ENCODE measurements around the gene OLFM1.
A peak's percentile ranks its signal among the peaks of the same experiment; 100 is the strongest.

Gene OLFM1

DNA sequence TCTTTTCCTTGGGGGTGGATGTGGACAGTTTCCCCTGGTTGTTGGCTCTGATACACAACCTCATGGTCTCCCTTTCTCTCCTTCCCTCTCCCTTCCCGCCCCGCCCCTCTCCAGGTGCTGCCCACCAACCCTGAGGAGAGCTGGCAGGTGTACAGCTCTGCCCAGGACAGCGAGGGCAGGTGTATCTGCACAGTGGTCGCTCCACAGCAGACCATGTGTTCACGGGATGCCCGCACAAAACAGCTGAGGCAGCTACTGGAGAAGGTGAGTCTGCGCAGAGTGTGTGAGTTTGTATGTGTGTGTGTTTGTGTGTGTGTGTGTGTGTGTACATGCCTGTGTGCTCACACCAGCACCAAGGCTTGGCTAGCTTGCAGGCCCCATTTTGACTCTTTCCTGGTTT lies 2.6 kb downstream of the OLFM1 start:
- no peak for DNase-seq (ENCODE audit: low spot score)

DNA sequence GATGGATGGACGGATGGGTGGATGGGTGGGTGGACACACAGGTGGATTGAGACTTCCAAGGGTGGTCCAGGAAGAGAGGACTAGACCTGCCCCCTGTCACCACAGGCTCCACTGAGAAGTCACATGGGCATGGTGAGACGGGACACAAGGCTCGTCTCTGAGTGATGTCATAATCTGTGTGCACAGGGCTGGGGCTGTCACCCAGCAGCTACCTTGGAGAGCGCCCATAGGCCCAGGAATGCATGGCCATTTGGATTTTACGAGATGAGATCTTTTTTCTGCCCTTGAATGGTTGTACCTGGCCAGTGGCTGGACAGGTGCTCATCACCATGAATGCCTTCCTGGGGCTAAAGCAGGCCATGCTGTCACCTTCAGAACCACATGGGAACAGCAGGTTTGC lies 3.1 kb downstream of the OLFM1 start:
- DNase-seq (ENCODE audit: low spot score): no peak

- no peak for DNase-seq (ENCODE audit: low spot score)
These were observed 4.1 kb downstream of the OLFM1 start for GRCh38 chr9:135091545-135091944.

- DNase-seq (ENCODE audit: low spot score): no peak
These were observed 5.6 kb downstream of the OLFM1 start for GRCh38 chr9:135093111-135093510.

GRCh38 chr9:135093911-135094584 lies 6.6 kb downstream of the OLFM1 start:
- no peak for DNase-seq (ENCODE audit: low spot score)

DNA sequence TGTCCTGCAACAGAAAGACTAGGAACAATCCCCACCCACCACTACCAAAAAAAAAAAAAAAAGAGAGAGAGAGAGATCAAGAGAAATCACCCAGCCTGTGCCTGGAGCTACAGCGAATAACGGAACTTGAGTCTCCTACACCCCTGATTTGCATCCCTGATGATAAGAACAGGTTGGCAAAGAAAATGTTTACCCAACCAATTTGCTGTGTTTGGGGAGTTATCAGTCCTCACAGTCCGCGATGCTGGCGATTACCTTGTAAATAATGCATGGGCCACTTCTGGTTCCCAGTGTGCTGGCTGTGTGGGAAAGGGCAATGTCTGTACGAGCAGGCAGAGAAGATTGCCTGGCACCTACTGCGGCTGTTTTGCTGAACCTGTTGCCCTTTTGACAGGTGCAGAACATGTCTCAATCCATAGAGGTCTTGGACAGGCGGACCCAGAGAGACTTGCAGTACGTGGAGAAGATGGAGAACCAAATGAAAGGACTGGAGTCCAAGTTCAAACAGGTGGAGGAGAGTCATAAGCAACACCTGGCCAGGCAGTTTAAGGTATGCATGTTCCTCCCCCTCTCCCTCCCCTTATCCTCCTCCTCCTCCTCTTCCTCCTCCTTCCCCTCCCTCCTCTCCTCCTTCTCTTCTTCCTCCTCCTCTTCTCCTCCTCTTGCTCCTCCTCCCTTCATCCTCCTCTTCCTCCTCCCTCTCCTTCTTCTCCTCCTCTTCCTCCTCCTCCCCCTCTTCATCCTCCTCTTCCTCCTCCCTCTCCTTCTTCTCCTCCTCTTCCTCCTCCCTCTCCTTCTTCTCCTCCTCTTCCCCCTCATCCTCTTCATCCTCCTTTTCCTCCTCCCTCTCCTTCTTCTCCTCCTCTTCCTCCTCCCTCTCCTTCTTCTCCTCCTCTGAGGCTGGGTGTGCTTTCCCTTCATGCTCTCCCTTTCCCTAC lies 8.3 kb downstream of the OLFM1 start:
- DNase-seq (ENCODE audit: low spot score): no peak

GRCh38 chr9:135096408-135096895 lies 9.0 kb downstream of the OLFM1 start:
- no peak for DNase-seq (ENCODE audit: low spot score)

DNA sequence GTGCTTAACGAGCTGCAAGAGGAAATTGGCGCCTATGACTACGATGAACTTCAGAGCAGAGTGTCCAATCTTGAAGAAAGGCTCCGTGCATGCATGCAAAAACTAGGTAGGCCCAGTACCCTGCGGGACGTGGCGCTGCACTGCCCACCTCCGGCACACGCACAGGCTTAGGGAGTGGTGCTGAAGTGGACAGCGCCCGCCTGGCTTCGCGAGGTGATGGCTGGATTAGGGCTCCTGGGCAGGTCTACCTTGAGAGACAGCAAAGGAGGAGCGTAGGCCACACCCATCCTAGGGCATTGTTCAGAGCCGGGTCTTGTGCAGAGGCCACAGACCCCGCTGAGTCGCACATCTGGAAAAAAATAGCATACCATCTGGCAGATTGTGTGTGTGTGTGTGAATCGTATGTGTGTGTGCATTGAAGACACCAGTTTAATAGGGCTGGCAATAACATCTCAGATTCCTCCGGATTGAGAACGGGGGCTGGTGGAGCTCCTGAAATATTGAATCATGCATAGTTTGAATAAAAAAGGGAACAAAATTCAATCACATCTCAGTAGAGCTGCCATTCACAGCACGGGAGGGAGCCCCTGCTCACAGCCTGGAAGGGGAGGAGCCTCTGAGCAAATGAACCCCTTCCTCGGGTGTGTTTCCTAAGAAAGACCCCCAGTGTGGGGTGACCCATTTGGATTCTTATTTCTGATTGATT lies 11.1 kb downstream of the OLFM1 start:
- DNase-seq (ENCODE audit: low spot score): no peak

DNA sequence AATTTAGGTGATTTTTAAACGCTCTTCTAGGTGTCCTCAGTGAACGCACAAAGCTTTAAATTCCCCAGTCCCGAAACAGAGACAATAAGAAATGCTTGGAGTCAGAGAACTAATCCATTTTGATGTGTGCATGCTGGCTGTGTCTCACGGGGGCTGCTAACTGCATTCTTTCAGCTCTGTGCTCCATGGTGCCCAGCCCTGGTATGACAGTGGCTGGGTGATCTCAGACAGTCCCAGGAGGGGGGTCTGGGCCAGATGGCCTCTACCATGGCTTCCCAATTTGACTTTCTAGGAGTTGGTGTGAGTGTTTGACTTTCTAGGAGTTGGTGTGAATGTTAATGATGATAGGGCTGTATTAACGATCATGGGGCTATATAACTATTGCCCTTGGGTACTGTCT lies 12.1 kb downstream of the OLFM1 start:
- no peak for DNase-seq (ENCODE audit: low spot score)

DNA sequence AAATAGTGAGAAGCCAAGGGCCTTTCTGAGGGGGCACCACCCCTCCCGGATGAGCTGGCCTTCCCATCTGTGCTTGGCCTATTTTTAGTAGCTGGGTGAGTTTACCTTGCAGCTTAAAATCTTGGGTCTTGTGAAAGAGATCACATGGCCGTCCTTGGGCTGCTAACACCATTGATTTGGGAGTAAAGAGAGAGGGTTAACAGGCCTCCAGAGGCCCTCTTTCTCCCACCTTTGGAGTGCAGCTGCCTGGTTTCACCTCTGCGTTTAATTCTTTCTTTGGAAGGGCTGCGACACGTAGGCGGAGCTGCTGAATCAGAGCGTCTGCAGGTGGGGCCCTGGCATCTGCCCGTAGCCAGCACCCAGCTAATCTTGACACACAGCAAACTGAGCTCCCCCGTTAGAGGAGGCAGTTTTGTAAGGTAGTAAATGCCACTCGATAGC lies 12.8 kb downstream of the OLFM1 start:
- peak; percentile 73 for DNase-seq (ENCODE audit: low spot score)

DNA sequence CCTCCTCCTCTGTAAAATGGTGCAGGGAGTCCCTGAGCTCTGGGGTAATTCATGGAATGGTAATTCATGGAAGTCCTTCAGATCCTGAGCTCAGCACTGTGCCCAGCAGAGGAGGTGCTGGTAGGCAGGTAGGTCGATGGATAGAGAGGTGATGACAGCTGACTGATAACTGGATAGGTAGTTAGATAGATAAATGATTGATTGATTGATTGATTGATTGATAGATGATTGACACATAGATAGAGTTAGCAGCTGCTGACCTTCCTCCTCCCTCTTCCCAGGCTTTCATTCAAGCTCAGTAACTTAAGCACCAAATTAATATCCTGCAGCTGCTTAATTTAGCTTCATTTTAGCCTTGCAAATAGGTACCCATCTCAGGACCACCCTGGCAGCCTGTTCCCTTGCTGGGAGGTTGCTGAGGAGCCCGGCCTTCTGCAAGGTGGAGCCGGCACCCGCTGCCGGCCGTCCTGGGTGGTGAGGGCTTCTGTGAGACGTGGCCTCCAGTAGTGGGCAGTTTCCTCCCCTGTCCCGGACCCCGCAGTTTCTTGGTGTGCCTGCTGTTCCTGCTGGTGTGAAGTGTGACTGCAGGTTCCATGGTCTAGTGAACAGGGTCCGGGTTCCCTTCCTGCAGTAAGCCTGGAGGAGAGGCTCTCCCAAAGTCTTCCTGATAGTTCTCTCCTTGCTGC lies 13.4 kb downstream of the OLFM1 start:
- DNase-seq (ENCODE audit: low spot score): no peak

GRCh38 chr9:135101486-135101885 lies 14.0 kb downstream of the OLFM1 start:
- no peak for DNase-seq (ENCODE audit: low spot score)

DNA sequence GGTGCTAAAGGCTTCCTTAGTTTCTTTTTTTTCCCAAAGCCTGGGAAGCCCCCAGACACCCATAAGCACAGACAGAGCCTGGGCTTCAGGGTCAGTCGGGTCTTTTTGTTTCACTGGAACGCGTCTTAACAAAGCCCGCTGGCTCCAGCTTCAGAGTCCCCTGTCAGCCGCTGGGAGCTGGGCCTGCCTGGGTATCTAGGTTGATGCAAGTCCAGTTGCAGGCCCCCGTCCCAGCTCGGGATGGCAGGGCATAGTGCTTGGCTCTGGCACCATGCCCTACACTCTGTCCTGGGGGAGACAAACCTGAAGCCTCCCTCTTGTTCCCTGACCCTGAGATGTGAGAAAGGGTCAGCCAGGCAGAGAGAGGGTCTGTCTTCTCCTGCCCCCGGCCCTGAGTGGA lies 14.5 kb downstream of the OLFM1 start:
- DNase-seq (ENCODE audit: low spot score): no peak

DNA sequence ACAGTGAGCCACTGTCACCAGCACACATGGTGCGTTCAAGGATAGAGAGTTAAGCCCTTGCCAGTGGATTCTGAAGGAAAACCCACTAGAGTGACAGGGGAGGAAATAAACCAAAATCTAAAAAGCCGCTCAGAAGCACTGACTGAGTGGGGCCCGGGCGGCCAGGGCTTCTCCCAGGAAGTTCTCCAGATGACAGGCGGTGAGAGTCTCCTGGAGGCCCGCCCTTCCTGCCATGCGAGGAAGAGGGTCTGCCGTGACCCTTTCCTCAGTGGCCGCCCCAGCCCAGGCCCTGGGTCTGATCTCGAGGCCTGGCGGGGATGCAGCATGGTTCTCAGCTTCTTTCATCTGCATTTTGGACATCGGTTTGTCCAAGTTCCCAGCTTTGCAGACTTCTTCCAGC lies 14.9 kb downstream of the OLFM1 start:
- no peak for DNase-seq (ENCODE audit: low spot score)

DNA sequence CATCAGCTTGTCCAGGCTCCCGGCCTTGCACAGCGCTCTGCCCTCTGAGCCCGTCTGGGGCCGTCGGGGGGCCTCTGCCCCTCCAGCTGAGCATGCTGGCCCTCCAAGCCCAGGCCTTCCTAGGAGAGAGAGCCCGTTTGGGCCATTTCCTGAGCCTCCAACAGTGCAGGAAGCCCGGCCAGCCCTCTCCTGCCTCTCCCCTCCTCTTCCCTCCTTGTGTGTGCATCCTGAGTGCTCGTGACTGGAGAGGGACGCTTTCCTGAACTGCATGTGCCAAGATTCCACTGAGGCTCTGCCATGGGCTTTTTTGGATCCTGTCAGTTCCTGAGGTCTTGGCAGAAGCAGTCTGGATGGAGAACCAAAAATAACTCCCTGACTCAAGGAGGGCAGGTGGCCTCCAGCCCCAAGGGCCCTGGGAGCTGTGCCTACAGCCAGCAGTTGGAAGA lies 15.6 kb downstream of the OLFM1 start:
- DNase-seq (ENCODE audit: low spot score): no peak

- DNase-seq (ENCODE audit: low spot score): no peak
These were observed 16.6 kb downstream of the OLFM1 start for GRCh38 chr9:135103931-135104639.

DNA sequence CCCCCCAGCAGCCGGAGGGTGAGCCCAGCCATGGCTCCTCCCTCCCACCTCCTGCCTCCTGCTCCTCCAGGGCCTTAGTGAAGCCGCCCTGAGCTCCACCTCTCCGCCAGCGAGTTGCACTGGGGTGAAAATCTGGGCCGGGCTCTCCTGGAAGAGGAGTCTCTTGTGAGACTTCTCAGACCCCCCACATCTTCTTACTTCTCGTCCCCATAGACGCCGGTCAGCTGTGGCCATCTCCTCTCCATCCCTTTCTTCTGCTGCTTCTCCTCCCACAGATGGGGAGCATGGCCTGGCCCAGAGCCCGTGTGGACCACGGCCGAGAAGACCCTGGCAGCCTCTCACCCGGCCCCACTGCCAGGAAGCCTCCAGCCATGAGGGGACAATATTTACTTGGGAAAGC lies 17.3 kb downstream of the OLFM1 start:
- no peak for DNase-seq (ENCODE audit: low spot score)

- no peak for DNase-seq (ENCODE audit: low spot score)
These were observed 17.8 kb downstream of the OLFM1 start for GRCh38 chr9:135105211-135105745.

- no peak for DNase-seq (ENCODE audit: low spot score)
These were observed 18.5 kb downstream of the OLFM1 start for GRCh38 chr9:135105938-135106491.

DNA sequence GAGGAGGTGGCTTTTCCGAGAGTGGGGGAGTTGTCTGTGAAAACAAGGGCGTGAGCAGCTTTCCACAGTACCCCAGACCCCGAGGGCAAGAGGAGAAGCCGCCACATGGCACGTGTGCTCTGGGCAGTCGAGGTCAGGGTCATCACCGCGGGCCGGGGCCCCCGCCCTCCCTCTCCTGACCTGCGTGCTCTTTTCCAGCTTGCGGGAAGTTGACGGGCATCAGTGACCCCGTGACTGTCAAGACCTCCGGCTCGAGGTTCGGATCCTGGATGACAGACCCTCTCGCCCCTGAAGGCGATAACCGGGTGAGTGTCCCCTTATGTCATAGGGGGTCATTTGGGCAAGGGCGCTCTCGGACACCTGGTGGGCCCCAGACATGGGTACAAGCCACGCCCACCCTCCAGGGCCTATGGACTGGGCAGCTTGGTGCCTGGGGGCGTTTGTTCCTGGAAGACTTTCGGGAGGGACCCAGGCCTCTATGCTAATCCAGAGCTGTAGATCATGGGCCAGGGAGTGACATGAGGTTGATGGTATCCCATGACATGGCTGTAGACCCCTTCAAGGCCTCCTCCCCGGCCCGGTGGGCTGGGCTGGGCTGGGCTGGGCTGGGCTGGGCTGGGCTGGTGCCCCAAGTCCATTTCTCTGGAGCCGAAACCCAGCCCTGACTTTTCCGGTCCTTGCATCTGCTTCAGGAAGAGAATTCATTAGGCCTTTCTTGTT lies 19.2 kb downstream of the OLFM1 start:
- no peak for DNase-seq (ENCODE audit: low spot score)
